Measurements from ENCODE around the gene C1QTNF12.

Gene C1QTNF12

GRCh38 chr1:1210726-1211540, 35.6 kb downstream of the C1QTNF12 start:
- DNase-seq: no peak

GRCh38 chr1:1208713-1209433, 37.6 kb downstream of the C1QTNF12 start:
- peak; percentile 52 for DNase-seq

- no peak for DNase-seq
Observed at GRCh38 chr1:1207571-1207892, 39.0 kb downstream of the C1QTNF12 start.

GRCh38 chr1:1206966-1207531, 39.5 kb downstream of the C1QTNF12 start:
- DNase-seq: no peak

GRCh38 chr1:1206376-1206965, 40.1 kb downstream of the C1QTNF12 start, which contains the start of gene TNFRSF18:
Gene TNFRSF18, minus strand, starts transcription at chr1:1206592. Its CDS starts 21 bp downstream, at chr1:1206571.
- peak; percentile 59 for DNase-seq

GRCh38 chr1:1205769-1206375, 40.6 kb downstream of the C1QTNF12 start:
- DNase-seq: no peak

GRCh38 chr1:1204998-1205768, 41.3 kb downstream of the C1QTNF12 start:
- no peak for DNase-seq

GRCh38 chr1:1204425-1204920, 42.0 kb downstream of the C1QTNF12 start:
- no peak for DNase-seq

- DNase-seq: no peak
Observed at GRCh38 chr1:1203561-1204424, 42.7 kb downstream of the C1QTNF12 start.

- no peak for DNase-seq
Observed at GRCh38 chr1:1202831-1203560, 43.5 kb downstream of the C1QTNF12 start.

GRCh38 chr1:1200876-1201810, 45.4 kb downstream of the C1QTNF12 start:
- peak; percentile 88 for DNase-seq

- DNase-seq: no peak
Observed at GRCh38 chr1:1199961-1200875, 46.3 kb downstream of the C1QTNF12 start.

GRCh38 chr1:1199141-1199960, 47.2 kb downstream of the C1QTNF12 start:
- no peak for DNase-seq

GRCh38 chr1:1198423-1199140, 47.9 kb downstream of the C1QTNF12 start:
- no peak for DNase-seq

GRCh38 chr1:1197551-1198422, 48.7 kb downstream of the C1QTNF12 start:
- DNase-seq: no peak

- DNase-seq: no peak
Observed at GRCh38 chr1:1197188-1197500, 49.4 kb downstream of the C1QTNF12 start.
